GM10847 (cell line): ENCODE data around the gene TM9SF2.

ENCODE experiments used
- POLR2A ChIP-seq: IDR thresholded peaks from 2 replicates; pipeline ENCODE4 v1.6.1; 2011; ENCODE audit not compliant: insufficient read length; ENCODE audit errors: extremely low read depth

The TM9SF2 gene

DNA sequence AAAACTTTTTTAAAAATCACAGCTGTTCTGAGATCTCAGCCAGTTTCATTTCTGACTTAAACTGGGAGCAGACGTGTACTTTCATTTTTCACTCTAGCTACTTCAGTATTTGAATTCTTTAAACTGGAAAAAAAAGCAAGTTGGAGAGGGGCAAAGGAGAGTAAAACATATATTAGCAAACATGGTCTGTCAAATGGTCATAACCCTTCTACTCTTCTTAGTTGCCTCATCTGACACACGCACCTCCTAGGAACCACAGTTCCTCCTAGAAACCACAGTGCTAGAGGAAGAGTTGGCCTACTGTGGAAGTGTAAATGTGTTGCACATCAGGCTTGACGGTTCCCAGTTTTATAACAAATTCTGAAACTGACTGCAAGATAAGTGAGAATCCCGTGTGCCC, 47.2 kb downstream of the TM9SF2 start:
- no peak for TF ChIP-seq POLR2A

DNA sequence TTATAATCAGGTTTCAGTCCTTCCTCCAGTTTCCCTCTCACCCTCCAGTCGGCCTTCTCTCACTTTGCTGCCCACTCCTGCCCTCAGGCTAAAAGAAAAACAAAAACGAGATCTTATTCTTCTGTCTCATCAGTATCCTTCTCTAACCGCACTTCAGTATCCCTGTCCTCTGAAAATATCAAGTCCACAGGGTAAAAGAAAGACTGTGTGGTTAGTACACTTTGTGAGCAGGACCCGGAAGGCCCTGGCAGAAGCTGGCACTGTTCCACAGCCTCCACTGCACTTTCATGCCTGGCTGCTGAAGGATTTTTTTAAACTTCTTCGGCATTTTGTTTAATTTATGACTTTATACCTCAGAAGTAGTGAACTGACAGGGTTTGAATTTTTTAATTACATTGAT, 51.8 kb downstream of the TM9SF2 start:
- TF ChIP-seq POLR2A: no peak

DNA sequence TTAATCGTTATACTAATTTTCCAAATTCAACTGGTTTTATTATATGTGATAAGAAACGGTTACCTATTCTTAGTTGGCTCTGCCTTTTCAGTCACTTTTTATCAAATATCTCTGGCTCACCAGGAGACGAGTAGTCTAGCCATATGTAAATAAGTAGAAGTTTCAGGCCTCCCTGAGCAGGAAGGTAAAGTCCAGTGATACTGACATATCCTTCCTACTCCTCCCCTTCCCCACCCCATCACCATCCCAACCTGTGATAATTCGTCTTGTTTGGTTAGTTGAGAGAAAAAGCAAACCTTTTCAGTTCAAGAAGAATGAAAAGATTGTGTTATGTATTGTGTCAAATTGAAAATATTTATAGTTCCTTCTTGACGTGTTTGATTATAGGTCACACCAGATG, 53.9 kb downstream of the TM9SF2 start:
- no peak for TF ChIP-seq POLR2A

- TF ChIP-seq POLR2A: no peak
Observed at GRCh38 chr13:99556867-99557443, 55.7 kb downstream of the TM9SF2 start.

DNA sequence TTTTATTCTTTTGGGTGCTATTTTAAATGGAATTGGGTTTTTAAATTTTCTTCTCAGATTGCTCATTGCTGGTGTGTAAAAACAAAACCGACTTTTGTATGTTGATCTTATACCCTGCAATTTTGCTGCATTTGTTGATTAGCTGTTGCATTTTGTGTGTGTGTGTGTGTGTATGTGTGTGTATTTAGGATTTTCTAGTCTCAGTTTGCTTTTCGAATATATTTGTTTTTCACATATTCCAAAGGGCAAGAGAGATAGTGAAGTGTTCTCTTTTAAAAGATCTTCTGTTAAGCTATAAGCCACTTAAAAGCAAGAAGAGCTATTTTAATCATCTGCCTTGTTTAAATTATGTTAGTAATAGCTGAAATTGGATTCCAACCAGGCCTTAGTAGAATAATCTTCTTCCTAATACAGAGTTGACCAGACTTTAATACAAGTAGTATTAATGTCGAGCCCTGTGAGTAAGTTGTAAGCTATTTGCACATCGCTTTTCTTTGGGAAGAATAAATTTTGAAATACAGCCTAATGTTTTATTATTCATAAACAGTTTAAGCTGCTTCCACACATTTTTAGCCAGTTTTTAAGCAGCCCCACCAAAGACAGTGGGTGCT, 57.4 kb downstream of the TM9SF2 start:
- TF ChIP-seq POLR2A: no peak

DNA sequence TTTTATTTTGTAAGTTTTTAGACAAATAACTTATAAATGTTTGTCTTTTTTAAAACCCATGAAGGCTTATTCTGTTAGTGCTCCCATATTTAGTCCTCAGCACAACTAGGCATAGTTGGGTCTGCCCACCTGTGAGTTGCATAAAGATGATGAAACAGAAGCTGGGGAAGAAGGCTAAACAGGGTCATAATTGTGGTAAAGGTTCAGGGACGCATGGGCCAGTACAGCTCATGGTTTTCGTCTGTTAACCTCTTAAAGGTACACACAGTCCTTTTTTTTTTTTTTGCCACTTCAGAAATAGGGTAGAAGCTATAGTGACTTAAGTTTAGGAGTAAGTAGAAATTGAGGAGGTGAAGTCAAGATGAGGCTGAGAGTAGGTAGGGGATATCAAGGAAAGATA, 58.3 kb downstream of the TM9SF2 start:
- no peak for TF ChIP-seq POLR2A

- TF ChIP-seq POLR2A: no peak
Observed at GRCh38 chr13:99563404-99563803, 62.1 kb downstream of the TM9SF2 start.

DNA sequence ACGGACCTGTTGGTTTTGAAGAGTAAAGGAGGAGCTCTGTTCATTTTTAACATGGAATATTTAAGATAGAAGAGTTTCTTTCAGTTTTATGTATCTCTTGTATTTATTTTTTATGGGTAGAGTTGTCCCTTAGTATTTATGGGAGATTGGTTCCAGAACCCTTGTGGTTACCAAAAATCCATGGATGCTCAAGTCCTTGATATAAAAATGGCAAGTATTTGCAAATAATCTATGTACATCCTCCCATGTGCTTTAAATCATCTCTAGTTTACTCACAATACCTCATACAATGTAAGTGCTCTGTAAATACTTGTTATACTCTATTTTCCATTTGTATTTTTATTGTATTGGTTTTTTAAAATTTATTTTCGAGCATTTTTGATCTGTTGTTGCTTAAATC, 63.1 kb downstream of the TM9SF2 start:
- TF ChIP-seq POLR2A: no peak

GRCh38 chr13:99565478-99566124, 64.3 kb downstream of the TM9SF2 start:
- no peak for TF ChIP-seq POLR2A

DNA sequence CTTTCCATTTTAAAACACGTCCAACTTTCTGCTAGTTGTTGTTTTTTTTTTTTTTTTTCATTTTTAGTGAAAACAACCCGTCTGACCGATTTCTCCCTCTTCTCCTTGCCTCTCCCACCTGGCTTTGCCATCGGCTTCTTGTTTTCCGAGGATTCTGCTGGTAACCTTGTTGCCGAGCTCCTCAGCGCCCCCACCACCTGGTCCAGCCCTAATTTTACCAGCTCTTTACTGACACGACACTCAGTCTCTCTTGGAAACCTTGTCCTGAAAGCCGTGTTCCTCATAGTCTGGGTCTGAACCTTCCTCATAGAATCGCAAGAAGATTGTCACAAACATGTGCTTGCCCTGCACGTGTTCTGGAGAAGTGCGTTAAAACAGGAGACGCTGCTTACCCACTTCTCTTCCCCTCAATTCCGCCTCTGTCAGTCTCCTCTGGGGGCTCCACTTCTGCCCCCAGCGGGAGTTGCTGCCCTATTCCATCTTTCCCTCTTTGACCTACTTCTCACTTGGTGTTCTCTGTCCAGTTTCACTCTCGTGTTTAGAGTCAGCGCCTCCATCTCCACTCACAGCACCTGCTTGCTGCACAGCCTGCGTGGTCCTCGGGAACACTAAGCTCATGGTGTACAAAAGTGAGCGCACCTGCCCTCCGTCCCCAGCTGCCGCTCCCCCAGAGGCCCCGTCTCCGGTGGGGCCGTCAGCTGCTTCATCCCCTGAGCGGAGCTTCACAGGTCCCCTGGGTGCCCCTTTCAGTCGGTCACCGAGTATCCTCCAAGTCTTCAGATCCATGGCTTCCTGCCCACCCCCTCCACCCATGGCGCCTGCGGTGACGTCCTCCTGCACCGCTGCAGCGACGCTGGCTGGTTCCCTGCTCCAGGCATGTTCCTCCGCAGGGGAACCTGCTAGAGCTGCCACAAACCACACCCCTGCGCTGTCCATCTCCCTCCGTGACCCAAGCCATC, 65.1 kb downstream of the TM9SF2 start:
- no peak for TF ChIP-seq POLR2A

GRCh38 chr13:99572131-99572530, 70.9 kb downstream of the TM9SF2 start:
- no peak for TF ChIP-seq POLR2A

- no peak for TF ChIP-seq POLR2A
Observed at GRCh38 chr13:99572921-99573320, 71.6 kb downstream of the TM9SF2 start.

GRCh38 chr13:99575376-99576120, 74.3 kb downstream of the TM9SF2 start:
- TF ChIP-seq POLR2A: no peak

- TF ChIP-seq POLR2A: no peak
Observed at GRCh38 chr13:99577934-99578917, 77.0 kb downstream of the TM9SF2 start.
